ENCODE measurements around the gene ARID2.

ARID2 gene

GRCh38 chr12:45707241-45707857, 22.2 kb upstream of the ARID2 start:
- peaks cover 6% of the 10 kb centered on the region for H3K4me1 Mint-ChIP-seq
- no peak overlapping the region for H3K27ac Mint-ChIP-seq
- no peaks in the 10 kb centered on the region for H3K27me3 Mint-ChIP-seq
- no peaks in the 10 kb centered on the region for H3K9me3 Mint-ChIP-seq
- no peak for DNase-seq
- H3K4me3 Mint-ChIP-seq, result no peak overlapping the region
- no peak for ATAC-seq

GRCh38 chr12:45708363-45708762, 21.1 kb upstream of the ARID2 start:
- DNase-seq (no peak), ATAC-seq (no peak)
- no peak overlapping the region for H3K4me3 Mint-ChIP-seq
- no peaks in the 10 kb centered on the region for H3K9me3 Mint-ChIP-seq
- peaks cover 11% of the 10 kb centered on the region for H3K4me1 Mint-ChIP-seq
- no peaks in the 10 kb centered on the region for H3K27me3 Mint-ChIP-seq
- no peak overlapping the region for H3K27ac Mint-ChIP-seq

- DNase-seq (no peak), ATAC-seq (no peak)
- H3K27ac Mint-ChIP-seq, result no peak overlapping the region
- H3K27me3 Mint-ChIP-seq, result no peaks in the 10 kb centered on the region
- no peaks in the 10 kb centered on the region for H3K9me3 Mint-ChIP-seq
- H3K4me1 Mint-ChIP-seq, result peaks cover 16% of the 10 kb centered on the region
- H3K4me3 Mint-ChIP-seq, result no peak overlapping the region
Measured at GRCh38 chr12:45708901-45709300, 20.6 kb upstream of the ARID2 start.

GRCh38 chr12:45712319-45712718, 17.2 kb upstream of the ARID2 start:
- Mint-ChIP-seq H3K27ac (no peak overlapping the region), H3K4me3 (no peak overlapping the region), H3K27me3 (no peaks in the 10 kb centered on the region), H3K4me1 (peaks cover 24% of the 10 kb centered on the region), H3K9me3 (no peaks in the 10 kb centered on the region)
- ATAC-seq (no peak), DNase-seq (no peak)

- Mint-ChIP-seq H3K27ac (no peak overlapping the region), H3K4me1 (peaks cover 24% of the 10 kb centered on the region), H3K9me3 (no peaks in the 10 kb centered on the region), H3K27me3 (no peaks in the 10 kb centered on the region), H3K4me3 (no peak overlapping the region)
- ATAC-seq (no peak), DNase-seq (no peak)
Measured at GRCh38 chr12:45713078-45713477, 16.4 kb upstream of the ARID2 start.

GRCh38 chr12:45718306-45718705, 11.2 kb upstream of the ARID2 start:
- Mint-ChIP-seq H3K27me3 (no peaks in the 10 kb centered on the region), H3K4me1 (peaks cover 52% of the 10 kb centered on the region), H3K4me3 (no peak overlapping the region), H3K9me3 (no peaks in the 10 kb centered on the region), H3K27ac (no peak overlapping the region)
- ATAC-seq (peak; percentile 42), DNase-seq (no peak)

- H3K27me3 Mint-ChIP-seq, result no peaks in the 10 kb centered on the region
- H3K4me1 Mint-ChIP-seq, result peaks cover 39% of the 10 kb centered on the region
- ATAC-seq (peak; percentile 78), DNase-seq (no peak)
- no peak overlapping the region for H3K4me3 Mint-ChIP-seq
- no peaks in the 10 kb centered on the region for H3K9me3 Mint-ChIP-seq
- no peak overlapping the region for H3K27ac Mint-ChIP-seq
Measured at GRCh38 chr12:45720069-45720468, 9.4 kb upstream of the ARID2 start.

GRCh38 chr12:45721369-45721768, 8.1 kb upstream of the ARID2 start:
- Mint-ChIP-seq H3K27ac (no peak overlapping the region), H3K4me3 (peak overlapping the region; percentile 39 to 40), H3K27me3 (no peaks in the 10 kb centered on the region), H3K4me1 (peaks cover 39% of the 10 kb centered on the region), H3K9me3 (no peaks in the 10 kb centered on the region)
- DNase-seq (no peak), ATAC-seq (no peak)

- no peaks in the 10 kb centered on the region for H3K27me3 Mint-ChIP-seq
- DNase-seq (no peak), ATAC-seq (no peak)
- H3K9me3 Mint-ChIP-seq, result no peaks in the 10 kb centered on the region
- peaks cover 39% of the 10 kb centered on the region for H3K4me1 Mint-ChIP-seq
- peak overlapping the region in 1 of 2 donors; percentile 40 for H3K4me3 Mint-ChIP-seq
- H3K27ac Mint-ChIP-seq, result no peak overlapping the region
Measured at GRCh38 chr12:45721954-45722353, 7.6 kb upstream of the ARID2 start.

GRCh38 chr12:45725631-45726602, 3.6 kb upstream of the ARID2 start:
- peak overlapping the region; percentile 100 for H3K4me3 Mint-ChIP-seq
- peak; percentile 12 to 23 for DNase-seq
- H3K27me3 Mint-ChIP-seq, result no peaks in the 10 kb centered on the region
- peak overlapping the region; percentile 100 for H3K27ac Mint-ChIP-seq
- H3K9me3 Mint-ChIP-seq, result no peaks in the 10 kb centered on the region
- H3K4me1 Mint-ChIP-seq, result peaks cover 24% of the 10 kb centered on the region
- ATAC-seq, result no peak

- ATAC-seq, result no peak
Measured at GRCh38 chr12:45726603-45727300, 2.8 kb upstream of the ARID2 start.

GRCh38 chr12:45727301-45727979, 2.1 kb upstream of the ARID2 start:
- Mint-ChIP-seq H3K9me3 (no peaks in the 10 kb centered on the region), H3K27ac (peak overlapping the region; percentile 100), H3K4me1 (peaks cover 14% of the 10 kb centered on the region), H3K27me3 (no peaks in the 10 kb centered on the region), H3K4me3 (peak overlapping the region; percentile 100)
- ATAC-seq (peak; percentile 71), DNase-seq (peak; percentile 91 to 97)

More at GRCh38 chr12:45726603-45727300, 2.8 kb upstream of the ARID2 start:
- peak overlapping the region; percentile 100 for H3K4me3 Mint-ChIP-seq
- peak overlapping the region; percentile 100 for H3K27ac Mint-ChIP-seq
- no peaks in the 10 kb centered on the region for H3K27me3 Mint-ChIP-seq
- peaks cover 16% of the 10 kb centered on the region for H3K4me1 Mint-ChIP-seq
- no peaks in the 10 kb centered on the region for H3K9me3 Mint-ChIP-seq
- DNase-seq, result peak; percentile 30 to 55

- Mint-ChIP-seq H3K4me1 (peaks cover 12% of the 10 kb centered on the region), H3K9me3 (no peaks in the 10 kb centered on the region), H3K27me3 (no peaks in the 10 kb centered on the region), H3K27ac (peak overlapping the region; percentile 100), H3K4me3 (peak overlapping the region; percentile 100)
- DNase-seq (no peak), ATAC-seq (no peak)
Measured at GRCh38 chr12:45727980-45728629, 1.4 kb upstream of the ARID2 start.

- no peaks in the 10 kb centered on the region for H3K27me3 Mint-ChIP-seq
- H3K4me1 Mint-ChIP-seq, result peaks cover 13% of the 10 kb centered on the region
- peak; percentile 74 for ATAC-seq
- peak overlapping the region; percentile 100 for H3K4me3 Mint-ChIP-seq
- H3K9me3 Mint-ChIP-seq, result no peaks in the 10 kb centered on the region
- H3K27ac Mint-ChIP-seq, result peak overlapping the region; percentile 100
- peak; percentile 99 for DNase-seq
Measured at GRCh38 chr12:45728630-45729232, 775 bp upstream of the ARID2 start.

- peaks cover 25% of the 10 kb centered on the region for H3K4me1 Mint-ChIP-seq
- peak overlapping the region; percentile 99 to 100 for H3K27ac Mint-ChIP-seq
- DNase-seq, result peak in 1 of 2 donors; percentile 74
- H3K4me3 Mint-ChIP-seq, result peak overlapping the region; percentile 100
- no peak for ATAC-seq
- no peaks in the 10 kb centered on the region for H3K9me3 Mint-ChIP-seq
- no peaks in the 10 kb centered on the region for H3K27me3 Mint-ChIP-seq
Measured at GRCh38 chr12:45730084-45730347, 510 bp downstream of the ARID2 start.

Measured in stimulated activated naive CD8-positive, alpha-beta T cell treated with anti-CD3 and anti-CD28 coated beads, Interleukin-15, amount 100 ng/mL, for 72 hours (primary cell).